H9 (cell line): ENCODE results near the gene EFEMP1. TPM values are rescaled to one million over a fixed set of nuclear protein-coding genes. Genes with fewer than 3 reads are reported as not detected.

Experiments used
- DNase-seq: peaks from one replicate; pipeline ENCODE4 v3.0.0-alpha.2; 2017
- H2AFZ ChIP-seq: one replicate; pipeline ENCODE4 v1.6.1; 2013; ENCODE audit warnings: mild to moderate bottlenecking, low read length, control low read depth, moderate library complexity
- H2AK5ac ChIP-seq: 2 replicates; pipeline ENCODE4 v1.6.1; 2013; ENCODE audit warnings: low read length, control low read depth, mixed read lengths; ENCODE audit not compliant: insufficient read length
- H2BK120ac ChIP-seq: one replicate; pipeline ENCODE4 v1.6.1; 2013; ENCODE audit warnings: low read depth, mild to moderate bottlenecking, low read length, control low read depth, inconsistent platforms; ENCODE audit not compliant: poor library complexity, severe bottlenecking
- H2BK12ac ChIP-seq: 2 replicates; pipeline ENCODE4 v1.6.1; 2013; ENCODE audit warnings: low read length, control low read depth, mixed read lengths, low read depth; ENCODE audit not compliant: insufficient read length
- H2BK15ac ChIP-seq: 2 replicates; pipeline ENCODE4 v1.6.1; 2013; ENCODE audit warnings: low read depth, low read length, control low read depth
- H2BK20ac ChIP-seq: one replicate; pipeline ENCODE4 v1.6.1; 2013; ENCODE audit warnings: low read depth, mild to moderate bottlenecking, low read length, control low read depth, inconsistent platforms; ENCODE audit not compliant: poor library complexity, severe bottlenecking
- H2BK5ac ChIP-seq: 2 replicates; pipeline ENCODE4 v1.6.1; 2013; ENCODE audit warnings: low read length, control low read depth, mixed read lengths; ENCODE audit not compliant: insufficient read length
- H3K14ac ChIP-seq: 2 replicates; pipeline ENCODE4 v1.6.1; 2013; ENCODE audit warnings: low read length, control low read depth; ENCODE audit not compliant: insufficient read depth
- H3K18ac ChIP-seq: 2 replicates; pipeline ENCODE4 v1.6.1; 2013; ENCODE audit warnings: low read depth, mild to moderate bottlenecking, mixed read lengths, low read length, control low read depth; ENCODE audit not compliant: insufficient read length
- H3K23ac ChIP-seq: 2 replicates; pipeline ENCODE4 v1.6.1; 2013; ENCODE audit warnings: low read length, control low read depth, mixed read lengths, low read depth; ENCODE audit not compliant: insufficient read length
- H3K23me2 ChIP-seq: 2 replicates; pipeline ENCODE4 v1.6.1; 2013; ENCODE audit warnings: low read depth, mild to moderate bottlenecking, mixed read lengths, low read length, control low read depth; ENCODE audit not compliant: insufficient read length, poor library complexity, severe bottlenecking
- H3K27ac ChIP-seq: 2 replicates; pipeline ENCODE4 v1.5.1; 2013; ENCODE audit warnings: low read length, control low read depth, mixed read lengths, low read depth; ENCODE audit not compliant: insufficient read length
- H3K27me3 ChIP-seq: 2 replicates; pipeline ENCODE4 v1.6.1; 2013; ENCODE audit warnings: low read length, control low read depth, inconsistent platforms; ENCODE audit not compliant: insufficient read depth
- H3K4ac ChIP-seq: 2 replicates; pipeline ENCODE4 v1.6.1; 2013; ENCODE audit warnings: low read depth, mild to moderate bottlenecking, control low read depth, inconsistent platforms, low read length, moderate library complexity
- H3K4me1 ChIP-seq: 2 replicates; pipeline ENCODE4 v1.6.1; 2013; ENCODE audit warnings: low read length, control low read depth, inconsistent platforms; ENCODE audit not compliant: insufficient read depth
- H3K4me2 ChIP-seq: 2 replicates; pipeline ENCODE4 v1.6.1; 2013; ENCODE audit warnings: low read length, control low read depth, mixed read lengths; ENCODE audit not compliant: insufficient read length, insufficient read depth
- H3K56ac ChIP-seq: 2 replicates; pipeline ENCODE4 v1.6.1; 2013; ENCODE audit warnings: low read depth, mild to moderate bottlenecking, mixed read lengths, low read length, control low read depth; ENCODE audit not compliant: insufficient read length
- H3K79me1 ChIP-seq: 2 replicates; pipeline ENCODE4 v1.6.1; 2013; ENCODE audit warnings: low read depth, mild to moderate bottlenecking, moderate library complexity, low read length, control low read depth, inconsistent platforms; ENCODE audit not compliant: insufficient read depth, poor library complexity, severe bottlenecking
- H3K79me2 ChIP-seq: 2 replicates; pipeline ENCODE4 v1.6.1; 2013; ENCODE audit warnings: low read length, control low read depth, inconsistent platforms; ENCODE audit not compliant: insufficient read depth
- H3K9ac ChIP-seq: 2 replicates; pipeline ENCODE4 v1.6.1; 2013; ENCODE audit warnings: low read length, control low read depth, mixed read lengths; ENCODE audit not compliant: insufficient read length; ENCODE audit errors: extremely low read depth
- H3K9me3 ChIP-seq: one replicate; pipeline ENCODE4 v1.6.1; 2013; ENCODE audit warnings: low read depth, low read length, inconsistent platforms; ENCODE audit not compliant: control insufficient read depth
- H3T11ph ChIP-seq: one replicate; pipeline ENCODE4 v1.6.1; 2013; ENCODE audit warnings: mild to moderate bottlenecking, low read length, control low read depth, inconsistent platforms
- H4K20me1 ChIP-seq: one replicate; pipeline ENCODE4 v1.6.1; 2013; ENCODE audit not compliant: control insufficient read depth, insufficient read length, insufficient read depth
- H4K5ac ChIP-seq: 2 replicates; pipeline ENCODE4 v1.6.1; 2013; ENCODE audit warnings: low read depth, mild to moderate bottlenecking, mixed read lengths, low read length, control low read depth; ENCODE audit not compliant: insufficient read length
- H4K8ac ChIP-seq: replicated peaks from 2 replicates; pipeline ENCODE4 v1.6.1; 2013; ENCODE audit warnings: low read length, control low read depth, mixed read lengths, low read depth; ENCODE audit not compliant: insufficient read length
- H4K91ac ChIP-seq: 2 replicates; pipeline ENCODE4 v1.6.1; 2013; ENCODE audit warnings: low read depth, mild to moderate bottlenecking, moderate library complexity, mixed read lengths, low read length, control low read depth; ENCODE audit not compliant: insufficient read length
- H3K27ac Mint-ChIP-seq, 3 experiments: 2 replicates in 2 of 3; 3 replicates in 1 of 3; pipeline ENCODE4 v1.8.0; 2020 to 2021; ENCODE audit warnings: mixed read lengths in 3 of 3, mild to moderate bottlenecking in 1 of 3, moderate library complexity in 1 of 3
- H3K27me3 Mint-ChIP-seq: 2 replicates; pipeline ENCODE4 v1.8.0; 2021; ENCODE audit warnings: low read depth, mild to moderate bottlenecking, moderate library complexity, mixed read lengths
- H3K36me3 Mint-ChIP-seq, 3 experiments: 2 replicates in 2 of 3; 3 replicates in 1 of 3; pipeline ENCODE4 v1.8.0; 2020 to 2021; ENCODE audit warnings: low read depth in 3 of 3, mixed read lengths in 3 of 3; ENCODE audit not compliant: insufficient read depth in 1 of 3
- H3K4me1 Mint-ChIP-seq, 2 experiments: 2 replicates each; pipeline ENCODE4 v1.8.0; 2020; ENCODE audit warnings: mixed read lengths in 2 of 2
- H3K4me3 Mint-ChIP-seq, 2 experiments: 2 replicates in 1 of 2; 3 replicates in 1 of 2; pipeline ENCODE4 v1.8.0; 2020 to 2021; ENCODE audit warnings: mild to moderate bottlenecking in 2 of 2, mixed read lengths in 2 of 2, moderate library complexity in 1 of 2
- H3K9me3 Mint-ChIP-seq, 2 experiments: 2 replicates in 1 of 2; 3 replicates in 1 of 2; pipeline ENCODE4 v1.8.0; 2020; ENCODE audit warnings: mild to moderate bottlenecking in 2 of 2, mixed read lengths in 2 of 2, moderate library complexity in 1 of 2
- WGBS: extraction: QIAGEN DNeasy Blood & Tissue Kit; methylation state at CpG from one replicate; pipeline ENCODE4 v1.1.7; 2013; ENCODE audit warnings: missing lambda C conversion rate, low lambda C conversion rate, mixed read lengths; ENCODE audit not compliant: insufficient read length; ENCODE audit errors: extremely low coverage; 5-methylcytosine and 5-hydroxymethylcytosine counted together
- total RNA-seq: library from RNA; stranded (reverse); gene quantifications from 2 replicates; pipeline ENCODE4 v1.2.1, GENCODE V29; 2021
- TF ChIP-seq, protein P1 (sequence below): fragments of 200-600 bp; sonication (generic); conservative IDR thresholded peaks from 3 replicates; pipeline ENCODE4 v1.8.0; 2021; ENCODE audit warnings: antibody characterized with exemption, mild to moderate bottlenecking

The EFEMP1 gene
- total RNA-seq, 1 experiment from 2014 or later: 3.5 TPM

DNA sequence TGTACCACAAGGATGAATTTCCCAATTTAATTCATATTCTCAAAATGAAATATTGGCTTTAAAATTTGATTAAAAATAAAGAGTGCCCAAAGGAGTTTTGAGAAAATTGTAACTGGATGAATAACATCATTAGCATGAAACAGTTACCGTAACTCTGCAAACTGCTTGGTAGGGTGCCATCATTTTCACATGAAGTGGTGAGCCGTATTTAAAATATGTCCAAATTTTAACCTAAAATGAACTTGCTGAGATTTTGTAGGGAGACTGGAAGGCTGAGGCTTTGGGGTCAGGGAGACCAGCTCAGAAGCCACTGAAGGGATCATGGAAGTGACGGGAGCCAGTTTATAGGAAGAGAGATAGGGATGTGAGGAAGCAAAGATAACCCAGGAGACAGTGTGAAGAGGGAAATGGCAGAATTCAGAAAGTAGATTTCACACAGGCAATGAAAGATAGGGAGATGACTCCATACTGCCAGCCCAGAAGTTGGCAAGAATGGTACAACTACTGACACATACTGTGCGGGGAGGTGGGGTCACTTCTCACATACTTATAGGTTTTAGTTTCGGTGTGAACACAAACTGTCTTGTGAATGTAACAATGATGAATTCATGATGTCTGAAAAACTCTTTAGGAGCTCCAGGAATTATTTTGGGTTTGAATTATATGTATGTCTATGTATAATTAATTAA lies 53.8 kb downstream of the EFEMP1 start:
- Histone ChIP-seq H2AFZ (no peak overlapping the region), H2AK5ac (no peak overlapping the region)
- TF ChIP-seq, protein P1, sequence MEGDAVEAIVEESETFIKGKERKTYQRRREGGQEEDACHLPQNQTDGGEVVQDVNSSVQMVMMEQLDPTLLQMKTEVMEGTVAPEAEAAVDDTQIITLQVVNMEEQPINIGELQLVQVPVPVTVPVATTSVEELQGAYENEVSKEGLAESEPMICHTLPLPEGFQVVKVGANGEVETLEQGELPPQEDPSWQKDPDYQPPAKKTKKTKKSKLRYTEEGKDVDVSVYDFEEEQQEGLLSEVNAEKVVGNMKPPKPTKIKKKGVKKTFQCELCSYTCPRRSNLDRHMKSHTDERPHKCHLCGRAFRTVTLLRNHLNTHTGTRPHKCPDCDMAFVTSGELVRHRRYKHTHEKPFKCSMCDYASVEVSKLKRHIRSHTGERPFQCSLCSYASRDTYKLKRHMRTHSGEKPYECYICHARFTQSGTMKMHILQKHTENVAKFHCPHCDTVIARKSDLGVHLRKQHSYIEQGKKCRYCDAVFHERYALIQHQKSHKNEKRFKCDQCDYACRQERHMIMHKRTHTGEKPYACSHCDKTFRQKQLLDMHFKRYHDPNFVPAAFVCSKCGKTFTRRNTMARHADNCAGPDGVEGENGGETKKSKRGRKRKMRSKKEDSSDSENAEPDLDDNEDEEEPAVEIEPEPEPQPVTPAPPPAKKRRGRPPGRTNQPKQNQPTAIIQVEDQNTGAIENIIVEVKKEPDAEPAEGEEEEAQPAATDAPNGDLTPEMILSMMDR: no peak

More for the DNA sequence above, 53.8 kb downstream of the EFEMP1 start:
- H3K79me2 ChIP-seq: no peaks in the 10 kb centered on the region
- no peaks in the 10 kb centered on the region for H3K27me3 ChIP-seq
- no peak overlapping the region for H3K18ac ChIP-seq
- H4K5ac ChIP-seq: no peak overlapping the region
- no peak overlapping the region for H4K91ac ChIP-seq
- H3K4me1 ChIP-seq: no peaks in the 10 kb centered on the region
- H3K79me1 ChIP-seq: no peaks in the 10 kb centered on the region
- H2BK12ac ChIP-seq: no peak overlapping the region
- Mint-ChIP-seq H3K27me3 (no peaks in the 10 kb centered on the region), H3K36me3 (no peaks in the 10 kb centered on the region), H3K4me3 (no peak overlapping the region), H3K9me3 (no peaks in the 10 kb centered on the region), H3K4me1 (no peaks in the 10 kb centered on the region), H3K27ac (peak overlapping the region in 1 of 3 experiments; percentile 9; a peak in 1 of 7 replicates)
- H4K20me1 ChIP-seq: no peaks in the 10 kb centered on the region
- H2BK15ac ChIP-seq: no peak overlapping the region
- H4K8ac ChIP-seq: no peak overlapping the region
- no peak overlapping the region for H3K27ac ChIP-seq
- H3K9me3 ChIP-seq: no peaks in the 10 kb centered on the region
- no peak overlapping the region for H3K23ac ChIP-seq
- no peak overlapping the region for H3K9ac ChIP-seq
- no peak overlapping the region for H3K4me2 ChIP-seq
- no CpG with 5 or more reads among the region's 5 CpGs for WGBS
- H3T11ph ChIP-seq: no peak overlapping the region
- no peaks in the 10 kb centered on the region for H3K23me2 ChIP-seq
- no peak overlapping the region for H2BK5ac ChIP-seq
- no peak overlapping the region for H3K56ac ChIP-seq
- H2BK120ac ChIP-seq: no peak overlapping the region
- no peak overlapping the region for H2BK20ac ChIP-seq
- H3K4ac ChIP-seq: no peak overlapping the region
- DNase-seq: no peak
- no peak overlapping the region for H3K14ac ChIP-seq
